Testis (tissue), 3 donors: ENCODE results near the gene HTR7. TPM values are rescaled to one million over a fixed set of nuclear protein-coding genes. Genes with fewer than 3 reads are reported as not detected.

Experiments used
- DNase-seq: peaks from one replicate; pipeline ENCODE4 v3.0.0-alpha.2; 2019
- H3K27ac ChIP-seq, 2 donors: fragments of 200-600 bp; sonication (generic); one replicate each; pipeline ENCODE4 v1.5.1; 2019
- H3K27me3 ChIP-seq: fragments of 200-600 bp; sonication (generic); one replicate; pipeline ENCODE4 v1.5.1; 2019
- H3K36me3 ChIP-seq: fragments of 200-600 bp; sonication (generic); one replicate; pipeline ENCODE4 v1.5.1; 2017; ENCODE audit warnings: low read depth; ENCODE audit errors: missing control alignments
- H3K4me1 ChIP-seq: fragments of 200-600 bp; sonication (generic); one replicate; pipeline ENCODE4 v1.5.1; 2019
- H3K4me3 ChIP-seq, 2 donors: fragments of 200-600 bp; sonication (generic); one replicate each; pipeline ENCODE4 v1.5.1; 2017 to 2019
- H3K9me3 ChIP-seq: fragments of 200-600 bp; sonication (generic); one replicate; pipeline ENCODE4 v1.5.1; 2017
- POLR2A ChIP-seq: fragments of 450-650 bp; IDR thresholded peaks from one replicate; pipeline ENCODE4 v1.6.1; 2017; ENCODE audit warnings: antibody characterized with exemption, mild to moderate bottlenecking, moderate library complexity
- WGBS, 2 donors: methylation state at CpG; one replicate each; pipeline ENCODE4 v1.1.5; 2018; 5-methylcytosine and 5-hydroxymethylcytosine counted together
- intact Hi-C: fragments of 100-400 bp; cut with DNase I; formaldehyde crosslinking; loops from one replicate; pipeline ENCODE4 v1.15.1; 2023; ENCODE audit warnings: low total_unique reads
- polyA plus RNA-seq: library from polyadenylated mRNA; stranded (reverse); fragments of 350-450 nt; fragmentation: Illumina TruSeq; extraction: RNeasy Lipid Tissue Mini Kit (QIAGEN cat#74804); gene quantifications from one replicate; pipeline ENCODE4 v1.2.3, GENCODE V29; 2014; ENCODE audit warnings: low read depth, low replicate concordance; ENCODE audit not compliant: insufficient read depth
- total RNA-seq, 2 donors: library from RNA; depleted of rRNA; stranded (reverse); fragments of >200 nt; gene quantifications; one replicate each; pipeline ENCODE4 v1.2.3, GENCODE V29; 2016
- TF ChIP-seq, protein P1 (sequence below), 3 experiments: fragments of 450-650 bp in 2 of 3; fragments of 200-600 bp in 1 of 3; sonication (generic) in 1 of 3; IDR thresholded peaks; one replicate each; pipeline ENCODE4 v1.5.1; 2016 to 2019; ENCODE audit warnings: antibody characterized with exemption in 3 of 3, mild to moderate bottlenecking in 2 of 3, moderate library complexity in 1 of 3

Gene HTR7
- total and polyA plus RNA-seq, 3 donors from 2014 or later, result 8.3 to 26.2 (median 9.4) TPM

DNA sequence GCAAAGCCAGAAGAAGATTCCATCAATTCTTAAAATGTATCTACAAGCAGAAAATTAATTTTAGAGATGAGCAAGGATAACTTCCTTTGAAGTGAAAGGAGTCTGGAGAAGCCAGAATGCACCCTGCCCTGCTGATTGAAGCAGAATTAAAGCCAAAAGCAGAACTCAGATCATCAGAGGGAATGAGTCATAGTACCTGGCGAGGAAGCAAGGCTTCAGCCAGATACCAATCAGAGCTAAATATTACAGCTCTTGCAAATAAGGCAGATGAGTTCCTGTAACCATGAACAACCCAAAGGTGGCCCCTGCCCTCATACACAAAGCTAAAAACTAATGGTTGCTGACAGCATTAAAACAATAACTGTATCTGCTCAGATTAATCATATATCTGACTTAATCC, 10.4 kb downstream of the HTR7 start:
- H3K36me3 ChIP-seq, result no peaks in the 10 kb centered on the region
- WGBS, 2 donors, result 78 to 83% methylated on average over 1 of the region's 1 CpG

DNA sequence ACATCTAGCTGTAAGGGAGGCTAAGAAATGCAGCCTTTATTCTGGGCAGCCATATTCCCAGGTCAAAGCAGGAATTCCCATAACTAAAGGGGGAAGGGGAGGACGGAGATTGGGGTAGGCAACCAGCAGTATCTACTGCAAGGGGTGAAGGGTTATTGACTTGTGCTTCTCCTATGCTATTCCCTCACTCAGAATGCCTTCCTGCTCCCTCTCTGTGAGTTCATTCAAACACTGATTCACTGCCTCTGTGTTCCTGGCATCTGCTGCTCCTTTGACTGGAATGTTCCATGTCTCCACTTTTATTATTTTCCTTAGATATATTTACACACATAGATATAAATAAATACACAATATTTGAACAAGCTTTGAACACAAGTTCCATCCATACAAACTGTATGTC, 11.1 kb downstream of the HTR7 start:
- TF ChIP-seq POLR2A, result no peak
- TF ChIP-seq, protein P1, sequence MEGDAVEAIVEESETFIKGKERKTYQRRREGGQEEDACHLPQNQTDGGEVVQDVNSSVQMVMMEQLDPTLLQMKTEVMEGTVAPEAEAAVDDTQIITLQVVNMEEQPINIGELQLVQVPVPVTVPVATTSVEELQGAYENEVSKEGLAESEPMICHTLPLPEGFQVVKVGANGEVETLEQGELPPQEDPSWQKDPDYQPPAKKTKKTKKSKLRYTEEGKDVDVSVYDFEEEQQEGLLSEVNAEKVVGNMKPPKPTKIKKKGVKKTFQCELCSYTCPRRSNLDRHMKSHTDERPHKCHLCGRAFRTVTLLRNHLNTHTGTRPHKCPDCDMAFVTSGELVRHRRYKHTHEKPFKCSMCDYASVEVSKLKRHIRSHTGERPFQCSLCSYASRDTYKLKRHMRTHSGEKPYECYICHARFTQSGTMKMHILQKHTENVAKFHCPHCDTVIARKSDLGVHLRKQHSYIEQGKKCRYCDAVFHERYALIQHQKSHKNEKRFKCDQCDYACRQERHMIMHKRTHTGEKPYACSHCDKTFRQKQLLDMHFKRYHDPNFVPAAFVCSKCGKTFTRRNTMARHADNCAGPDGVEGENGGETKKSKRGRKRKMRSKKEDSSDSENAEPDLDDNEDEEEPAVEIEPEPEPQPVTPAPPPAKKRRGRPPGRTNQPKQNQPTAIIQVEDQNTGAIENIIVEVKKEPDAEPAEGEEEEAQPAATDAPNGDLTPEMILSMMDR (IDR thresholded peaks at IDR 0.05), result no peak
- WGBS, 2 donors, result 78 to 83% methylated on average over 1 of the region's 1 CpG
- Histone ChIP-seq H3K4me3 (no peak overlapping the region), H3K4me1 (no peaks in the 10 kb centered on the region), H3K27ac (no peak overlapping the region), H3K27me3 (no peaks in the 10 kb centered on the region), H3K9me3 (no peaks in the 10 kb centered on the region), H3K36me3 (no peaks in the 10 kb centered on the region)
- DNase-seq, result no peak
- intact Hi-C loops, result no loop called here

More for the DNA sequence above, 10.4 kb downstream of the HTR7 start:
- H3K4me3 ChIP-seq, result no peak overlapping the region
- no peaks in the 10 kb centered on the region for H3K9me3 ChIP-seq
- H3K27me3 ChIP-seq, result no peaks in the 10 kb centered on the region
- TF ChIP-seq, protein P1 (IDR thresholded peaks at IDR 0.05), result no peak
- no peak for TF ChIP-seq POLR2A
- no peak for DNase-seq
- no peaks in the 10 kb centered on the region for H3K4me1 ChIP-seq
- H3K27ac ChIP-seq, result no peak overlapping the region
- intact Hi-C loops, result no loop called here

DNA sequence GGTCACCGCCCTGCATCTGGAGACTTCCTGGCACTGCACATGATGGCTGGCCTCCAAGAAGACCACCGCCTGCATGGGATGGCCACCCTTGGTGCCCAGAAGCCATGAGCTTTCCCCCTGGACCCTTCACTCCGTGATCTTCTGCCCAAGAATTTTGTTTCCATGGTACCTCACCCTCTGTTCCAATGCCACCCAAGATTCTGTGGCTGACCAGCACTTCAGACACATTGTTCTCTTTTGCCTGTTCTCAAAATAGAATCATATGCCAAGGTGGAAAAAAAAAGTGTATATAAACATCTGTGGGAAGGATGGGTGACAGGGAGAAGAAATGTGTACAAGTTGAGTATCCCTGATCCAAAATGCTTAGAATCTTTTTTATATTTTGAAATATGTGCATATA, 12.1 kb downstream of the HTR7 start:
- Histone ChIP-seq H3K4me1 (no peaks in the 10 kb centered on the region), H3K9me3 (no peaks in the 10 kb centered on the region), H3K36me3 (no peaks in the 10 kb centered on the region), H3K27ac (no peak overlapping the region), H3K4me3 (no peak overlapping the region), H3K27me3 (no peaks in the 10 kb centered on the region)
- no peak for DNase-seq
- TF ChIP-seq POLR2A, result no peak
- TF ChIP-seq, protein P1 (IDR thresholded peaks at IDR 0.05), result no peak
- WGBS, 2 donors, result 79 to 89% methylated on average over 3 of the region's 3 CpGs
- intact Hi-C loops, result no loop called here

DNA sequence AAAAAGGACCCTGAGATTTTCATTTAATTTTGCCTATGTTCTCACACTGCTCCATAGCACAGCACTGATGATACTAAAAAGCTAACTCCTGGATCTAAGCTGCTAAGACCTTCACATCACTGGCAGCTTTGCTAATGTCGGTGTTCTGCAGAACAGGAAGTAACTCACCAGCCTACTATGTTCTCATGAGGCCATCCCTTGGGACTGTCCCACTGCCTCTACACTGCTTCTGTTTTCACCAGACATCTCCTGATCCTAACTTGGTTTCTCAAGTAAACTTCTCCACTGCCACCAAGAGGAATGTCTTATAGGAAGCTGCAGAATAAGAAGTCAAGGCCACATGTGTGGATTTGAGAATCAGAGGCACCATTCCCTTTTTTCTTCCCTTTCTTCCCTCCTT, 15.1 kb downstream of the HTR7 start:
- H3K27me3 ChIP-seq, result no peaks in the 10 kb centered on the region
- no peaks in the 10 kb centered on the region for H3K4me1 ChIP-seq
- H3K27ac ChIP-seq, result no peak overlapping the region
- 83 to 92% methylated on average over 1 of the region's 1 CpG for WGBS, 2 donors
- no peak for TF ChIP-seq POLR2A
- TF ChIP-seq, protein P1 (IDR thresholded peaks at IDR 0.05), result no peak
- no peaks in the 10 kb centered on the region for H3K36me3 ChIP-seq
- no peak for DNase-seq
- H3K9me3 ChIP-seq, result no peaks in the 10 kb centered on the region
- no peak overlapping the region for H3K4me3 ChIP-seq
- intact Hi-C loops, result no loop called here

DNA sequence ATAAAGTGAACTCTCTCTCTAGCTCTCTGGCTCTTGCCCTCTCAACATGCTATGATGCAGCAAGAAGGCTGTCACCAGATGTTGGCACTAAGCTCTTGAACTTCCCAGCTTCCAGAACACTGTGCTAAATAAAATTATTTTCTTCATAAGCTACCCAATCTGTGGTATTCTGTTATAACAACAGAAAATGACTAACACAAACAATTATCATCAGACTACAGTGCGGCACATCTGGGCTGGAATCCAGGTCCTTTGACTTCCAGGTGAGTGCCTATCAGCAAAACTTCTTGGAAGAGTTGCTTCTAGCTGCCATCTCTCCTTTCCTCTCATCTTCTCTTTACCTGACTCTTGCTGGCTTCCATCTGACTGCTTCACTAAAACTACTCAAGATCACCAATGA, 20.4 kb downstream of the HTR7 start:
- Histone ChIP-seq H3K4me3 (no peak overlapping the region), H3K9me3 (no peaks in the 10 kb centered on the region), H3K27me3 (no peaks in the 10 kb centered on the region), H3K4me1 (no peaks in the 10 kb centered on the region), H3K27ac (no peak overlapping the region), H3K36me3 (no peaks in the 10 kb centered on the region)
- WGBS, 2 donors, result 94 to 97% methylated on average over 1 of the region's 1 CpG
- intact Hi-C loops, result no loop called here
- DNase-seq, result no peak
- no peak for TF ChIP-seq POLR2A
- TF ChIP-seq, protein P1 (IDR thresholded peaks at IDR 0.05), result no peak
